ENCODE results near the gene SV2B. TPM values are rescaled to one million over a fixed set of nuclear protein-coding genes. Genes with fewer than 3 reads are reported as not detected.

Gene SV2B
- total and polyA plus RNA-seq, 2 donors (not counting 3 experiments of a cell fraction or from before 2014, with no cell fraction given), result not detected

- Histone ChIP-seq H3K9me3 (replicated peaks; ENCODE audit: control insufficient read depth, insufficient read depth, low read length) (no peaks in the 10 kb centered on the region), H4K20me1 (replicated peaks; ENCODE audit: control insufficient read depth, extremely low read depth, insufficient read depth, low read length) (no peaks in the 10 kb centered on the region), H3K9ac (replicated peaks; ENCODE audit: extremely low read depth, insufficient read depth, low read length) (no peak overlapping the region), H3K79me2 (ENCODE audit: control insufficient read depth, insufficient read depth, low read length) (no peaks in the 10 kb centered on the region), H3K27me3 (ENCODE audit: control insufficient read depth in 2 of 2, insufficient read depth in 2 of 2, low read length in 2 of 2) (no peaks in the 10 kb centered on the region), H3K4me3 (replicated peaks in 1 of 3; ENCODE audit: insufficient read depth in 1 of 3, low read depth in 1 of 3, low read length in 3 of 3) (no peak overlapping the region), H3K27ac (ENCODE audit: insufficient read depth, low read depth, low read length) (no peak overlapping the region), H3K4me2 (ENCODE audit: insufficient read depth, low read length) (no peak overlapping the region), H3K36me3 (ENCODE audit: control insufficient read depth in 2 of 2, extremely low read depth in 1 of 2, insufficient read depth in 2 of 2, low read length in 2 of 2) (no peaks in the 10 kb centered on the region), H2AFZ (ENCODE audit: low read depth, low read length) (no peak overlapping the region), H3K9me1 (replicated peaks; ENCODE audit: control insufficient read depth, extremely low read depth, insufficient read depth, low read length) (no peaks in the 10 kb centered on the region), H3K4me1 (ENCODE audit: control insufficient read depth, extremely low read depth, insufficient read depth, low read length) (no peaks in the 10 kb centered on the region)
- BruUV-seq (replicated peaks), result no TSS peak
- no peak for TF ChIP-seq POLR2A (IDR thresholded peaks at IDR 0.05; ENCODE audit: low read depth, low read length)
- no peak for TF ChIP-seq EZH2 (IDR thresholded peaks at IDR 0.05; ENCODE audit: borderline replicate concordance, low read depth, low read length, severe bottlenecking)
- TF ChIP-seq FOS (IDR thresholded peaks at IDR 0.05; ENCODE audit: borderline replicate concordance, insufficient read depth, low read length), result no peak
- TF ChIP-seq GATA2 (IDR thresholded peaks at IDR 0.05; ENCODE audit: insufficient read depth, insufficient read length, low read depth, low read length), result no peak
- TF ChIP-seq JUN (IDR thresholded peaks at IDR 0.05; ENCODE audit: borderline replicate concordance, insufficient read depth, insufficient read length, low read depth), result no peak
- no peak for TF ChIP-seq CTCF (IDR thresholded peaks at IDR 0.05; ENCODE audit: extremely low read depth in 1 of 2, insufficient read depth in 1 of 2, low read depth in 1 of 2, low read length in 2 of 2)
- no peak for TF ChIP-seq MAX (IDR thresholded peaks at IDR 0.05; ENCODE audit: insufficient read depth, insufficient read length)
- no peak for TF ChIP-seq MYC (IDR thresholded peaks at IDR 0.05; ENCODE audit: low read depth, low read length)
- TF ChIP-seq POLR2AphosphoS5 (IDR thresholded peaks at IDR 0.05; ENCODE audit: insufficient read depth, low read depth, low read length), result no peak
- ChIA-PET POLR2A (no interaction called here), CTCF (no interaction called here)
- intact Hi-C loops (cut with micrococcal nuclease), result no loop called here
- no peak for DNase-seq (ENCODE audit: low read depth, low spot score)
- dilution Hi-C loops (cut with MboI; ENCODE audit: extremely low pct_ligation_motif_present, low sequenced_read_pairs), result no loop called here
- no peak for FAIRE-seq
Measured at GRCh38 chr15:91199511-91199910, 99.5 kb downstream of the SV2B start.
